GM12878 (cell line): ENCODE results near the gene NFKBIB. TPM values are rescaled to one million over a fixed set of nuclear protein-coding genes. Genes with fewer than 3 reads are reported as not detected.

Source experiments
- ATAC-seq: fragments of 200-7000 bp; cut with Tn5 transposase; 3 replicates; pipeline ENCODE4 v1.9.1; 2020; ENCODE audit warnings: mild to moderate bottlenecking, moderate library complexity
- BruUV-seq: library from RNA; stranded (reverse); fragments of 400-500 nt; replicated peaks from 2 replicates; lab custom pipeline; 2021; lab: Mats Ljungman, UMichigan
- CTCF ChIA-PET: fragments of 300-600 bp; sonication (Branson Sonifier 250); formaldehyde crosslinking; extraction: SDS; loops from one replicate; lab custom pipeline; 2021; ENCODE audit warnings: inconsistent platforms; lab: Yijun Ruan, JAX
- POLR2A ChIA-PET: fragments of 350-600 bp; formaldehyde crosslinking; extraction: SDS; loops from one replicate; lab custom pipeline; 2021; ENCODE audit warnings: inconsistent platforms; lab: Charles Lee
- RAD21 ChIA-PET: fragments of 300-600 bp; sonication (Branson Sonifier 250); formaldehyde crosslinking; loops from one replicate; lab custom pipeline; 2023; ENCODE audit warnings: antibody characterized with exemption; ENCODE audit not compliant: unreplicated experiment; lab: Charles Lee
- SMC1A ChIA-PET: fragments of 300-600 bp; sonication (Branson Sonifier 250); formaldehyde crosslinking; loops from one replicate; lab custom pipeline; 2023; ENCODE audit not compliant: unreplicated experiment, uncharacterized antibody; lab: Charles Lee
- DNase-seq: peaks from one replicate; pipeline ENCODE4 v3.0.0-alpha.2; 2011; ENCODE audit warnings: low read depth, low spot score
- FAIRE-seq: peaks from 3 replicates; lab custom pipeline; 2011; peaks lifted over from hg19 to GRCh38; lab: Jason Lieb, UNC
- H2AFZ ChIP-seq: 2 replicates; pipeline ENCODE4 v1.6.0; 2011; ENCODE audit warnings: low read depth, low read length, control low read depth; ENCODE audit not compliant: control insufficient read depth
- H3K27ac ChIP-seq: 2 replicates; pipeline ENCODE4 v1.5.1; 2011; ENCODE audit warnings: control low read depth; ENCODE audit not compliant: control insufficient read depth, insufficient read depth
- H3K27me3 ChIP-seq, 2 experiments: replicated peaks in 1 of 2; 2 replicates each; pipeline versions ENCODE4 v1.6.0 to v1.6.1; 2011; ENCODE audit warnings: low read length in 1 of 2; ENCODE audit not compliant: control insufficient read depth in 2 of 2, insufficient read depth in 2 of 2
- H3K36me3 ChIP-seq, 2 experiments: 2 replicates each; pipeline ENCODE4 v1.5.1; 2011; ENCODE audit warnings: low read length in 1 of 2; ENCODE audit not compliant: control insufficient read depth in 2 of 2, insufficient read depth in 2 of 2
- H3K4me1 ChIP-seq: 2 replicates; pipeline ENCODE4 v1.6.1; 2011; ENCODE audit warnings: mild to moderate bottlenecking, low read length, moderate library complexity, mixed read lengths; ENCODE audit not compliant: control insufficient read depth, insufficient read depth
- H3K4me2 ChIP-seq: 2 replicates; pipeline ENCODE4 v1.6.0; 2011; ENCODE audit warnings: control low read depth; ENCODE audit not compliant: control insufficient read depth, insufficient read depth
- H3K4me3 ChIP-seq: fragments of 200-600 bp; sonication (generic); 2 replicates; pipeline ENCODE4 v1.5.1; 2016
- H3K79me2 ChIP-seq: 2 replicates; pipeline ENCODE4 v1.6.0; 2011; ENCODE audit warnings: low read length; ENCODE audit not compliant: control insufficient read depth, insufficient read depth
- H3K9ac ChIP-seq: 2 replicates; pipeline ENCODE4 v1.8.0; 2011; ENCODE audit warnings: low read length, control low read depth, mixed read lengths; ENCODE audit not compliant: control insufficient read depth, insufficient read depth
- H3K9me3 ChIP-seq: replicated peaks from 3 replicates; pipeline ENCODE4 v1.5.1; 2011; ENCODE audit warnings: mild to moderate bottlenecking, low read length; ENCODE audit not compliant: control insufficient read depth, insufficient read depth
- H4K20me1 ChIP-seq: 2 replicates; pipeline ENCODE4 v1.6.0; 2011; ENCODE audit not compliant: control insufficient read depth, insufficient read depth
- BRCA1 ChIP-seq: IDR thresholded peaks from 2 replicates; pipeline ENCODE4 v1.6.1; 2011; ENCODE audit warnings: low read depth, low read length, improper control_type of control experiment
- DPF2 ChIP-seq: fragments of 450-650 bp; IDR thresholded peaks from 2 replicates; pipeline ENCODE4 v1.6.1; 2017; ENCODE audit warnings: mild to moderate bottlenecking
- MLLT1 ChIP-seq: fragments of 450-650 bp; IDR thresholded peaks from 2 replicates; pipeline ENCODE4 v1.6.1; 2016; ENCODE audit warnings: mild to moderate bottlenecking
- SMAD1 ChIP-seq: fragments of 450-650 bp; IDR thresholded peaks from 2 replicates; pipeline ENCODE4 v1.6.1; 2018; ENCODE audit warnings: mild to moderate bottlenecking, low read depth; ENCODE audit not compliant: partially characterized antibody
- ZBED1 ChIP-seq: IDR thresholded peaks from 2 replicates; pipeline ENCODE4 v1.6.1; 2016; ENCODE audit warnings: borderline replicate concordance
- ZNF207 ChIP-seq: fragments of 450-650 bp; IDR thresholded peaks from 2 replicates; pipeline ENCODE4 v1.6.1; 2014; ENCODE audit warnings: antibody characterized with exemption, mild to moderate bottlenecking, borderline replicate concordance
- WGBS: methylation state at CpG from one replicate; pipeline ENCODE4 v1.1.6; 2016; ENCODE audit warnings: low lambda C conversion rate; ENCODE audit not compliant: insufficient replicate concordance, insufficient coverage; ENCODE audit errors: missing lambda C conversion rate; 5-methylcytosine and 5-hydroxymethylcytosine counted together
- in situ Hi-C: fragments of 300-500 bp; cut with MboI; formaldehyde crosslinking; loops from 9 replicates; pipeline ENCODE4 v1.14.3; 2018; ENCODE audit warnings: mixed read lengths
- intact Hi-C: fragments of 100-400 bp; cut with micrococcal nuclease; formaldehyde crosslinking; loops from one replicate; pipeline ENCODE4 v1.14.2; 2022; ENCODE audit not compliant: unreplicated experiment
- polyA plus RNA-seq, 11 experiments: library from polyadenylated mRNA; depleted of rRNA in 4 of 11; unstranded in 6 of 11; stranded (reverse) in 5 of 11; fragments of >200 nt; fragmentation: Nextera tagmentation in 4 of 11; fragmentation: Illumina TruSeq in 1 of 11; extraction: Ambion mirVana in 4 of 11; extraction: Trizol in 1 of 11; gene quantifications; 1 replicate in 1 of 11; 2 replicates in 10 of 11; pipeline versions ENCODE4 v1.2.1 to v1.2.3, GENCODE V29; 2011 to 2016; ENCODE audit warnings: inconsistent platforms in 2 of 11, missing spikeins in 2 of 11, low read depth in 1 of 11
- total RNA-seq, 4 experiments: library from RNA; depleted of rRNA in 3 of 4; stranded (reverse); fragments of >200 nt in 3 of 4; fragmentation: Illumina TruSeq in 1 of 4; extraction: Trizol in 1 of 4; gene quantifications; 2 replicates each; pipeline versions ENCODE4 v1.2.1 to v1.2.3, GENCODE V29; 2013 to 2021
- TF ChIP-seq, protein P1 (sequence below): IDR thresholded peaks from 2 replicates; pipeline ENCODE4 v1.6.1; 2011; ENCODE audit warnings: borderline replicate concordance, low read depth, mild to moderate bottlenecking, moderate library complexity, low read length; ENCODE audit not compliant: insufficient read depth, poor library complexity, severe bottlenecking

The NFKBIB gene
- total and polyA plus RNA-seq, 10 of the 15 experiments (the other 5 are each of a cell fraction or from before 2014, with no cell fraction given): 1.2 to 60.9 (median 31.0) TPM

DNA sequence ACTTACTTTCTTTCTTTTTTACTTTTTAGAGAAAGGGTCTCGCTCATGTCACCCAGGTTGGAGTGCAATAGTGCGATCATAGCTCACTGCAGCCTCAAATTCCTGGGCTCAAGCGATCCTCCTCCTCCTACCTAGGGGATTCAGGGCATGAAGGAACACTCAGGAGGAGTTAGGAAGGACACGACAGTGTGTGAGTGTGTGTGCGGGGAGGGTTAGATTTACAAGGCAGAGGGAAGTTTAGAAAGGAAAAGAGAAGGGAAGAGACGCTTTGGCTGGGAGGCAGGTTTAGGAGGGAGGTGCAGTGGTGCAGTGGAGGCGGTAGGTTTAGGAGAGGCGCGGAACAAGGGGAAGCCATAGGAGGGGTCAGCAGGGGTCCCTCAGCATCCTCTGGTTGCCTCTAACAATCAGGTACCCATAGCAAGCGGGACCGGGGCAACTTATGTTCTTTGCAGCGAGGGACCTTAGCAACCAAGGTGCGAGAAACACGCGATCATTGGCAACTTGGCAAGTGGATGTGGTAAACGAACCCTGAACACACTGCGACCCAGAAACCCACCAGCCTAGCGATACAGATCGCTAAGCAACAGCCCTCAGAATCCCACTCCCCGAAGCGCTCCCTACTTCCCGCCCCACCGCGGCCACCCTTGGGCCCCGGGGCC is 852 bp upstream of the NFKBIB start:
- POLR2A ChIA-PET: no interaction called here
- FAIRE-seq: no peak

More for the DNA sequence above, 852 bp upstream of the NFKBIB start:
- ATAC-seq (peak; percentile 4), DNase-seq (no peak)
- H3K4me2 ChIP-seq: peak overlapping the region; percentile 98
- TF ChIP-seq MLLT1 (0 out of 2 replicates have a peak, but pooled peaks have one; percentile 10), ZBED1 (no peak), SMAD1 (no peak), DPF2 (peak; percentile 42; the same call in 1 of the 2 replicates), ZNF207 (0 out of 2 replicates have a peak, but pooled peaks have one; percentile 37), BRCA1 (0 out of 2 replicates have a peak, but pooled peaks have one; percentile 5)
- TF ChIP-seq, protein P1, sequence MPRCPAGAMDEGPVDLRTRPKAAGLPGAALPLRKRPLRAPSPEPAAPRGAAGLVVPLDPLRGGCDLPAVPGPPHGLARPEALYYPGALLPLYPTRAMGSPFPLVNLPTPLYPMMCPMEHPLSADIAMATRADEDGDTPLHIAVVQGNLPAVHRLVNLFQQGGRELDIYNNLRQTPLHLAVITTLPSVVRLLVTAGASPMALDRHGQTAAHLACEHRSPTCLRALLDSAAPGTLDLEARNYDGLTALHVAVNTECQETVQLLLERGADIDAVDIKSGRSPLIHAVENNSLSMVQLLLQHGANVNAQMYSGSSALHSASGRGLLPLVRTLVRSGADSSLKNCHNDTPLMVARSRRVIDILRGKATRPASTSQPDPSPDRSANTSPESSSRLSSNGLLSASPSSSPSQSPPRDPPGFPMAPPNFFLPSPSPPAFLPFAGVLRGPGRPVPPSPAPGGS: peak; percentile 15
- peaks cover 5% of the 10 kb centered on the region for H3K4me1 ChIP-seq
- in situ Hi-C loops (no loop called here), intact Hi-C loops (loop anchor here (1.0 to 2.0 kb wide), 2 partner anchors 20 to 49 kb away; partner anchors contain the start of gene RINL)
- H3K9me3 ChIP-seq: no peaks in the 10 kb centered on the region; the same call in 2 of the 3 replicates
- WGBS: 13% methylated on average over 25 of the region's 25 CpGs
- ChIA-PET CTCF (interaction anchor here (0.6 kb wide), 1 partner anchor 35 kb away, joined by 3 read pairs; no protein-coding TSS in a partner anchor), SMC1A (no interaction called here), RAD21 (no interaction called here)
- H3K9ac ChIP-seq: peak overlapping the region; percentile 75
- no peaks in the 10 kb centered on the region for H3K36me3 ChIP-seq
- peak overlapping the region; percentile 93 for H2AFZ ChIP-seq
- peak overlapping the region; percentile 78 for H3K4me3 ChIP-seq
- peak overlapping the region; percentile 57 for H3K27ac ChIP-seq
- H3K79me2 ChIP-seq: peaks cover 22% of the 10 kb centered on the region
- TSS peak; percentile 54 for BruUV-seq
- H3K27me3 ChIP-seq: no peaks in the 10 kb centered on the region
- H4K20me1 ChIP-seq: no peaks in the 10 kb centered on the region
